Measurements from ENCODE around the gene SMARCD2.

GRCh38 chr17:63786971-63787711, 55.3 kb downstream of the SMARCD2 start:
- TF ChIP-seq CTCF (IDR thresholded peaks at IDR 0.05; ENCODE audit: poor library complexity, severe bottlenecking) = no peak
- TF ChIP-seq, protein P1, sequence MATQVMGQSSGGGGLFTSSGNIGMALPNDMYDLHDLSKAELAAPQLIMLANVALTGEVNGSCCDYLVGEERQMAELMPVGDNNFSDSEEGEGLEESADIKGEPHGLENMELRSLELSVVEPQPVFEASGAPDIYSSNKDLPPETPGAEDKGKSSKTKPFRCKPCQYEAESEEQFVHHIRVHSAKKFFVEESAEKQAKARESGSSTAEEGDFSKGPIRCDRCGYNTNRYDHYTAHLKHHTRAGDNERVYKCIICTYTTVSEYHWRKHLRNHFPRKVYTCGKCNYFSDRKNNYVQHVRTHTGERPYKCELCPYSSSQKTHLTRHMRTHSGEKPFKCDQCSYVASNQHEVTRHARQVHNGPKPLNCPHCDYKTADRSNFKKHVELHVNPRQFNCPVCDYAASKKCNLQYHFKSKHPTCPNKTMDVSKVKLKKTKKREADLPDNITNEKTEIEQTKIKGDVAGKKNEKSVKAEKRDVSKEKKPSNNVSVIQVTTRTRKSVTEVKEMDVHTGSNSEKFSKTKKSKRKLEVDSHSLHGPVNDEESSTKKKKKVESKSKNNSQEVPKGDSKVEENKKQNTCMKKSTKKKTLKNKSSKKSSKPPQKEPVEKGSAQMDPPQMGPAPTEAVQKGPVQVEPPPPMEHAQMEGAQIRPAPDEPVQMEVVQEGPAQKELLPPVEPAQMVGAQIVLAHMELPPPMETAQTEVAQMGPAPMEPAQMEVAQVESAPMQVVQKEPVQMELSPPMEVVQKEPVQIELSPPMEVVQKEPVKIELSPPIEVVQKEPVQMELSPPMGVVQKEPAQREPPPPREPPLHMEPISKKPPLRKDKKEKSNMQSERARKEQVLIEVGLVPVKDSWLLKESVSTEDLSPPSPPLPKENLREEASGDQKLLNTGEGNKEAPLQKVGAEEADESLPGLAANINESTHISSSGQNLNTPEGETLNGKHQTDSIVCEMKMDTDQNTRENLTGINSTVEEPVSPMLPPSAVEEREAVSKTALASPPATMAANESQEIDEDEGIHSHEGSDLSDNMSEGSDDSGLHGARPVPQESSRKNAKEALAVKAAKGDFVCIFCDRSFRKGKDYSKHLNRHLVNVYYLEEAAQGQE (IDR thresholded peaks at IDR 0.05; ENCODE audit: borderline replicate concordance) = no peak
- TF ChIP-seq POLR2AphosphoS5 (IDR thresholded peaks at IDR 0.05) = no peak
- no peak for TF ChIP-seq EP300 (conservative IDR thresholded peaks at IDR 0.05; ENCODE audit: poor library complexity, severe bottlenecking)
- TF ChIP-seq MXI1 (conservative IDR thresholded peaks at IDR 0.05; ENCODE audit: poor library complexity, severe bottlenecking) = no peak
- TF ChIP-seq RAD21 (conservative IDR thresholded peaks at IDR 0.05) = no peak
- no peak for TF ChIP-seq SMC3 (conservative IDR thresholded peaks at IDR 0.05; ENCODE audit: poor library complexity)
- no peak for TF ChIP-seq TAF1 (IDR thresholded peaks at IDR 0.05; ENCODE audit: low read depth)

Data from neural cell (in vitro differentiated cells).